Prostate gland (tissue), 2 donors: Measurements from ENCODE around the gene OAS3. TPM values are rescaled to one million over a fixed set of nuclear protein-coding genes. Genes with fewer than 3 reads are reported as not detected.

Experiments
- DNase-seq: peaks from one replicate; pipeline ENCODE4 v3.0.0-alpha.2; 2019; ENCODE audit warnings: low spot score
- H3K27ac ChIP-seq, 2 donors: fragments of 200-600 bp; sonication (generic); 2 replicates each; pipeline ENCODE4 v1.5.1; 2017 to 2019
- H3K27me3 ChIP-seq: fragments of 200-600 bp; sonication (generic); replicated peaks from 2 replicates; pipeline ENCODE4 v1.5.1; 2019; ENCODE audit not compliant: insufficient read depth
- H3K36me3 ChIP-seq, 2 donors: fragments of 200-600 bp; sonication (generic); 1 replicate in 1 of 2; 2 replicates in 1 of 2; pipeline versions ENCODE4 v1.5.1 to v1.8.1; 2017 to 2019
- H3K4me1 ChIP-seq: fragments of 200-600 bp; sonication (generic); replicated peaks from 2 replicates; pipeline ENCODE4 v1.5.1; 2019
- H3K4me3 ChIP-seq, 2 donors: fragments of 200-600 bp; sonication (generic); 2 replicates each; pipeline ENCODE4 v1.5.1; 2017 to 2019
- H3K9me3 ChIP-seq: fragments of 200-600 bp; sonication (generic); 2 replicates; pipeline ENCODE4 v1.5.1; 2017
- CTCF ChIP-seq, 4 experiments: fragments of 200-600 bp in 2 of 4; fragments of 450-650 bp in 2 of 4; sonication (generic) in 2 of 4; IDR thresholded peaks; 1 replicate in 3 of 4; 2 replicates in 1 of 4; pipeline ENCODE4 v1.5.1; 2016 to 2019; ENCODE audit warnings: antibody characterized with exemption in 4 of 4, mild to moderate bottlenecking in 2 of 4, moderate library complexity in 2 of 4
- POLR2A ChIP-seq: fragments of 450-650 bp; IDR thresholded peaks from one replicate; pipeline ENCODE4 v1.6.1; 2016; ENCODE audit warnings: antibody characterized with exemption, mild to moderate bottlenecking
- POLR2AphosphoS5 ChIP-seq: sonication (generic); formaldehyde crosslinking; IDR thresholded peaks from one replicate; pipeline ENCODE4 v1.6.1; 2017; ENCODE audit warnings: antibody characterized with exemption
- WGBS: methylation state at CpG from one replicate; pipeline ENCODE4 v1.1.5; 2018; 5-methylcytosine and 5-hydroxymethylcytosine counted together
- intact Hi-C: fragments of 100-400 bp; cut with DNase I; formaldehyde crosslinking; loops from one replicate; pipeline ENCODE4 v1.14.2; 2022
- total RNA-seq, 2 donors: library from RNA; depleted of rRNA; stranded (reverse); fragments of >200 nt; gene quantifications; one replicate each; pipeline ENCODE4 v1.1.0, GENCODE V29; 2016

The OAS3 gene
- total RNA-seq, 2 donors from 2014 or later, result 8.7 to 11.2 TPM

GRCh38 chr12:112939761-112940381 lies 1.6 kb downstream of the OAS3 start:
- Histone ChIP-seq H3K4me3 (no peak overlapping the region), H3K9me3 (no peaks in the 10 kb centered on the region), H3K4me1 (peaks cover 7% of the 10 kb centered on the region), H3K27ac (no peak overlapping the region), H3K36me3 (no peaks in the 10 kb centered on the region), H3K27me3 (no peaks in the 10 kb centered on the region)
- TF ChIP-seq POLR2A (no peak), POLR2AphosphoS5 (no peak), CTCF (IDR thresholded peaks at IDR 0.05) (no peak)
- no peak for DNase-seq
- intact Hi-C loops, result no loop called here
- 47% methylated on average over 7 of the region's 7 CpGs for WGBS

- no peaks in the 10 kb centered on the region for H3K27me3 ChIP-seq
- intact Hi-C loops, result no loop called here
- TF ChIP-seq POLR2AphosphoS5 (no peak), POLR2A (no peak), CTCF (IDR thresholded peaks at IDR 0.05) (no peak)
- no peaks in the 10 kb centered on the region for H3K9me3 ChIP-seq
- H3K27ac ChIP-seq, result no peak overlapping the region
- H3K4me1 ChIP-seq, result peaks cover 7% of the 10 kb centered on the region
- WGBS, result 88% methylated on average over 16 of the region's 16 CpGs
- H3K36me3 ChIP-seq, result no peaks in the 10 kb centered on the region
- DNase-seq, result no peak
- H3K4me3 ChIP-seq, result no peak overlapping the region
Measured at GRCh38 chr12:112941528-112942335, 3.5 kb downstream of the OAS3 start.

DNA sequence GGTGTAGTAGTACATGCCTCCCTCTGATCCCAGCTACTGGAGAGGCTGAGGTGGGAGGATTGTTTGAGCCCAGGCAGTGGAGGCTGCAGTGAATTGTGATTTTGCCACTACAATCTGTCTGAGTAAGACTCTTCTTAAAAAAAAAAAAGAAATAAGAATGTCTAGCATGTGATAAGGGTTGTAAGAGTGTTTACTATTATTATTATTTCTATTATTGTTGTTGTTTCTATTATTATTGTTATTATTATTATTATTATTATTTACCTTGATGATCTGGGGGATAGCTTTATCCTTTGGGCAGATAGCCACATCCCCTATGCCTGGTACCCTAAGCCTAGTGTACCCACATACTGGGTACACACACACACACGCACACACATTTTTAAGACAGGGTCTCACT lies 4.3 kb downstream of the OAS3 start:
- Histone ChIP-seq H3K36me3 (no peaks in the 10 kb centered on the region), H3K4me3 (no peak overlapping the region), H3K27ac (no peak overlapping the region), H3K4me1 (peaks cover 7% of the 10 kb centered on the region), H3K27me3 (no peaks in the 10 kb centered on the region), H3K9me3 (no peaks in the 10 kb centered on the region)
- no peak for TF ChIP-seq POLR2AphosphoS5
- no peak for TF ChIP-seq POLR2A
- TF ChIP-seq CTCF (IDR thresholded peaks at IDR 0.05), result no peak
- intact Hi-C loops, result no loop called here
- WGBS, result 91% methylated on average over 1 of the region's 1 CpG
- no peak for DNase-seq

GRCh38 chr12:112944024-112944690 lies 5.9 kb downstream of the OAS3 start:
- 92% methylated on average over 15 of the region's 15 CpGs for WGBS
- TF ChIP-seq CTCF (IDR thresholded peaks at IDR 0.05) (no peak), POLR2AphosphoS5 (no peak), POLR2A (no peak)
- no peaks in the 10 kb centered on the region for H3K27me3 ChIP-seq
- H3K36me3 ChIP-seq, result no peaks in the 10 kb centered on the region
- H3K9me3 ChIP-seq, result no peaks in the 10 kb centered on the region
- intact Hi-C loops, result no loop called here
- H3K4me1 ChIP-seq, result peaks cover 3% of the 10 kb centered on the region
- no peak overlapping the region for H3K27ac ChIP-seq
- H3K4me3 ChIP-seq, result no peak overlapping the region
- DNase-seq, result no peak
